GM12801 (cell line): ENCODE data around the gene EYA2.

Experiments
- CTCF ChIP-seq: IDR thresholded peaks from one replicate; pipeline ENCODE4 v1.5.1; 2011; ENCODE audit warnings: control low read depth; ENCODE audit not compliant: insufficient read length; ENCODE audit errors: extremely low read depth

The EYA2 gene

GRCh38 chr20:47202733-47203667, 308.4 kb downstream of the EYA2 start:
- no peak for TF ChIP-seq CTCF

- TF ChIP-seq CTCF: no peak
These were observed 309.6 kb downstream of the EYA2 start for GRCh38 chr20:47204008-47204849.

- TF ChIP-seq CTCF: no peak
These were observed 311.0 kb downstream of the EYA2 start for GRCh38 chr20:47205577-47206123.

GRCh38 chr20:47206962-47207641, 312.5 kb downstream of the EYA2 start:
- no peak for TF ChIP-seq CTCF

- TF ChIP-seq CTCF: no peak
These were observed 314.0 kb downstream of the EYA2 start for GRCh38 chr20:47208534-47209174.

GRCh38 chr20:47209982-47210381, 315.3 kb downstream of the EYA2 start:
- TF ChIP-seq CTCF: no peak
